Activated CD8-positive, alpha-beta memory T cell treated with anti-CD3 and anti-CD28 coated beads, Interleukin-2, amount 10 ng/mL, durations not matched to agents 7 days and 5 days (primary cell): ENCODE data around the gene C4orf33. TPM values are rescaled to one million over a fixed set of nuclear protein-coding genes. Genes with fewer than 3 reads are reported as not detected.
"Not testable (repeated sequence)": the region's sequence is repeated elsewhere in the genome, so short reads cannot be mapped to it uniquely, and the experiment has no call there.

Experiments
- ATAC-seq: fragments of 150-1000 bp; cut with Tn5 transposase; one replicate; pipeline ENCODE4 v1.10.0; 2021; ENCODE audit warnings: moderate library complexity
- CTCF ChIA-PET: fragments of 350-600 bp; sonication (Branson Sonifier 250); formaldehyde crosslinking; loops from one replicate; lab custom pipeline; 2021; ENCODE audit warnings: antibody characterized with exemption; lab: Charles Lee
- DNase-seq: peaks from one replicate; pipeline ENCODE4 v3.0.0-alpha.2; 2020
- H3K27ac Mint-ChIP-seq: one replicate; pipeline ENCODE4 v1.8.0; 2021; ENCODE audit warnings: mild to moderate bottlenecking, mixed read lengths
- H3K27me3 Mint-ChIP-seq: one replicate; pipeline ENCODE4 v1.8.0; 2021; ENCODE audit warnings: mixed read lengths
- H3K36me3 Mint-ChIP-seq: one replicate; pipeline ENCODE4 v1.8.0; 2021; ENCODE audit warnings: mild to moderate bottlenecking, mixed read lengths
- H3K4me1 Mint-ChIP-seq: one replicate; pipeline ENCODE4 v1.8.0; 2021; ENCODE audit warnings: mixed read lengths
- H3K4me3 Mint-ChIP-seq: one replicate; pipeline ENCODE4 v1.8.0; 2021; ENCODE audit warnings: mild to moderate bottlenecking, moderate library complexity, mixed read lengths
- H3K9me3 Mint-ChIP-seq: one replicate; pipeline ENCODE4 v1.8.0; 2022; ENCODE audit warnings: low read depth, mixed read lengths
- total RNA-seq, 2 experiments: library from RNA; stranded (reverse); gene quantifications; one replicate each; pipeline ENCODE4 v1.2.3, GENCODE V29; 2021

Gene C4orf33, protein sequence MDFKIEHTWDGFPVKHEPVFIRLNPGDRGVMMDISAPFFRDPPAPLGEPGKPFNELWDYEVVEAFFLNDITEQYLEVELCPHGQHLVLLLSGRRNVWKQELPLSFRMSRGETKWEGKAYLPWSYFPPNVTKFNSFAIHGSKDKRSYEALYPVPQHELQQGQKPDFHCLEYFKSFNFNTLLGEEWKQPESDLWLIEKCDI
- 10 to 100 TPM; 21.7 to 30.2 TPM for total RNA-seq

DNA sequence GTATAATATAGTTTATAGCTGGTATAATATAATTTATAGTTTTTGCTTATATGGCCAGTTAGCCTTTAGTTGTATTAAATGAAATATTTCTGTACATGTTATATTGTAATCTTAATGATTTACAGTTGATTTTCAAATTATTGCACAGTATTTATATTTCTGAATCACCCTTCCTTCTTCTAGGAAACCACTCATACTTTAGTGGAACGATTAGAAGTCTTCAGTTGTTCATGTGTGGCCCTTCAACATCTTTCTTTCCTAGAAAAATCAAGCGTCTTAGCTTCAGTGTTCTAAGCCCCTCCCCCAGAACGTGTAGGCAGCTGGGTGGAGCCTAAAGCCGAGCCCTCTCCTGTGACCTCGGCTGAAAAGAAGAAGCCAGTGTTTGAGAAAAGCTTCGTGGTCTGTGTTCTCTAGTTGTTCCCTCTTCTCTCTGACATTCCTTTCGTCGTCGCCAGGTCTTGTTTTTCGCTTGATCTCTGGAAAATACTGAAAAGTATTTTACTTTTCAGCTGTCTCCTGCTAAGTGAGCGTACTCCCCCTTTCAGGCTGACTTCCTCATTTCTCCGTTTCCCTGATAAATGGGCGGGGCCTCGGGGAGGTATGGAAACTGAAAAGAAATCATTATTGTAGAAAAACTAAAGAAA, at the start of gene C4orf33:
TSS of gene C4orf33 (plus strand) at position 342 of the 644 bp plus-strand sequence. CDS start 6,459 bp downstream, outside the sequence.
- Mint-ChIP-seq H3K9me3 (no peaks in the 10 kb centered on the region), H3K27me3 (no peaks in the 10 kb centered on the region), H3K36me3 (peaks cover 5% of the 10 kb centered on the region), H3K4me3 (peak within 1 kb of the TSS; percentile 48), H3K27ac (peak within 1 kb of the TSS; percentile 96), H3K4me1 (peaks cover 34% of the 10 kb centered on the region)
- ATAC-seq (peak; percentile 54), DNase-seq (peak; percentile 90)
- CTCF ChIA-PET: no interaction called here

GRCh38 chr4:129059028-129059427, 36.9 kb upstream of the C4orf33 start:
- DNase-seq (no peak), ATAC-seq (no peak)
- Mint-ChIP-seq H3K4me1 (no peaks in the 10 kb centered on the region), H3K36me3 (peaks cover 78% of the 10 kb centered on the region), H3K27ac (no peak overlapping the region), H3K9me3 (peaks cover 45% of the 10 kb centered on the region), H3K27me3 (no peaks in the 10 kb centered on the region), H3K4me3 (no peak overlapping the region)
- CTCF ChIA-PET: no interaction called here

- no peak overlapping the region for H3K27ac Mint-ChIP-seq
- H3K4me1 Mint-ChIP-seq: no peaks in the 10 kb centered on the region
- peaks cover 70% of the 10 kb centered on the region for H3K36me3 Mint-ChIP-seq
- H3K27me3 Mint-ChIP-seq: no peaks in the 10 kb centered on the region
- DNase-seq: no peak
- no peak overlapping the region for H3K4me3 Mint-ChIP-seq
- no peak for ATAC-seq
- H3K9me3 Mint-ChIP-seq: peaks cover 28% of the 10 kb centered on the region
- CTCF ChIA-PET: no interaction called here
These were observed 33.4 kb upstream of the C4orf33 start for GRCh38 chr4:129062580-129062979.

DNA sequence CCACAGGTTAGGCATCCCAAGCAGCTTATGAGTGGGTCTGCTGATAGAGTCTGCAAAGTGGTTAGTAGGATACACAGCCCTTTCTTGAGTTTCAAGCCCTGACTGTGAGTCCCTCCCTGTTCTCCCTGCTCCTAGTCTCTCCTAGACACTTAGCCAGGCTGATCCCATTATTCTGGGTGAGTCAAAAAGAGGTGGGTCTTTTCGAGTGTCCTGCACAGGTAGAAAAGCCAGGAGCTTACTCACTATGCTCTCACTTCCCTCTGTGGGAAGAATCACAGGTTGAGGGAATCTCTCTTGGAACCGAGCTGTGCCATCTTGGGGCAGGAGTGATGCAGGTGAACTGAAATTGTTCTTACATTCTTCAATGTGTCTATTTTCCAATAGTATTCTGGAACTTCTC, 32.3 kb upstream of the C4orf33 start:
- Mint-ChIP-seq H3K4me3 (no peak overlapping the region), H3K36me3 (peaks cover 74% of the 10 kb centered on the region), H3K4me1 (no peaks in the 10 kb centered on the region), H3K27ac (no peak overlapping the region), H3K9me3 (peaks cover 31% of the 10 kb centered on the region), H3K27me3 (no peaks in the 10 kb centered on the region)
- no peak for DNase-seq
- CTCF ChIA-PET: no interaction called here
- no peak for ATAC-seq

DNA sequence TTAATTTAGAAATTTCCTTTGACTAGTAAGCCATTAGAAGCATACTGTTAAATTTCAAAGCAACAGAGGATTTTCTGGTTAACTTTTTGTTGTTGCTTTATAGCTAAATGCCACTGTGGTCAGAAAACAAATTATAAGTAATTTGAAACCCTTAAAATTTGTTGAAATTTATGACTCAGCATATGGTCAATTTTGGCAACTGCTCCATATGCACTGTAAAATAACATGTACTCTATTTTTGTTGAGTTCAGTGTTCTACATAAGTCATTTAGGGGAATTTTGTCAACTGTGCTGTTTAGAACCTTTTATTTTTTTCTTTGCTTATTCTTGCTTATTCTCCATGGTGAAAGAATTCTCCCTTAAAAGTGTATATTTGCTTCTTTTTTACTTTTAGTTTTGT, 31.2 kb upstream of the C4orf33 start:
- peaks cover 26% of the 10 kb centered on the region for H3K9me3 Mint-ChIP-seq
- no peaks in the 10 kb centered on the region for H3K4me1 Mint-ChIP-seq
- DNase-seq (no peak), ATAC-seq (no peak)
- H3K27me3 Mint-ChIP-seq: no peaks in the 10 kb centered on the region
- H3K4me3 Mint-ChIP-seq: no peak overlapping the region
- no peak overlapping the region for H3K27ac Mint-ChIP-seq
- peaks cover 72% of the 10 kb centered on the region for H3K36me3 Mint-ChIP-seq
- CTCF ChIA-PET: no interaction called here

- H3K4me3 Mint-ChIP-seq, ATAC-seq, H3K4me1 Mint-ChIP-seq, DNase-seq, CTCF ChIA-PET, H3K27me3 Mint-ChIP-seq, H3K27ac Mint-ChIP-seq: not testable (repeated sequence)
- Mint-ChIP-seq H3K36me3 (peaks cover 65% of the 10 kb centered on the region), H3K9me3 (peaks cover 23% of the 10 kb centered on the region)
These were observed 26.4 kb upstream of the C4orf33 start for GRCh38 chr4:129069537-129069936.

GRCh38 chr4:129077326-129077725, 18.6 kb upstream of the C4orf33 start:
- ATAC-seq (no peak), DNase-seq (no peak)
- H3K4me1 Mint-ChIP-seq: peaks cover 2% of the 10 kb centered on the region
- H3K36me3 Mint-ChIP-seq: peaks cover 86% of the 10 kb centered on the region
- no peak overlapping the region for H3K27ac Mint-ChIP-seq
- no peak overlapping the region for H3K4me3 Mint-ChIP-seq
- CTCF ChIA-PET: no interaction called here
- H3K27me3 Mint-ChIP-seq: no peaks in the 10 kb centered on the region
- H3K9me3 Mint-ChIP-seq: peaks cover 30% of the 10 kb centered on the region

DNA sequence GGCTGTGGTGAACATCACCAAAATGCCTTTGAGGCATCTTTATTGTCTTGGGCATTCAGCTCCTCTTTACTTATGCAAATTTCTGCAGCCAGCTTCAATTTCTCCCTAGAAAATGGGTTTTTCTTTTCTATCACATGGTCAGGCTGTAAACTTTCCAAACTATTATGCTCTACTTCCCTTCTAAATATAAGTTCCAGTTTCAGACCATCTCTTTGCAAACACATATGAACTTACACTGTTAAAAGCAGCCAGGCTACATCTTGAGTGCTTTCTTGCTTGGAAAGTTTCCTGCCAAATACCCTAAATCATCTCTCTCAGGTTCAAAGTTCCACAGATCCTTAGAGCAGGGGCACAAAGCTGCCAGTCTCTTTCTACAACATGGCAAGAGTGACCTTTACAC, 15.8 kb upstream of the C4orf33 start:
- ATAC-seq: no peak
- Mint-ChIP-seq H3K36me3 (peaks cover 84% of the 10 kb centered on the region), H3K27ac (no peak overlapping the region), H3K9me3 (peaks cover 20% of the 10 kb centered on the region), H3K4me3 (no peak overlapping the region), H3K4me1 (peaks cover 5% of the 10 kb centered on the region), H3K27me3 (no peaks in the 10 kb centered on the region)
- CTCF ChIA-PET: no interaction called here
- DNase-seq: no peak

- CTCF ChIA-PET: no interaction called here
- Mint-ChIP-seq H3K36me3 (peaks cover 79% of the 10 kb centered on the region), H3K4me3 (no peak overlapping the region), H3K27ac (no peak overlapping the region), H3K27me3 (no peaks in the 10 kb centered on the region), H3K9me3 (peaks cover 21% of the 10 kb centered on the region), H3K4me1 (peaks cover 16% of the 10 kb centered on the region)
- ATAC-seq (no peak), DNase-seq (no peak)
These were observed 13.7 kb upstream of the C4orf33 start for GRCh38 chr4:129082302-129082701.

DNA sequence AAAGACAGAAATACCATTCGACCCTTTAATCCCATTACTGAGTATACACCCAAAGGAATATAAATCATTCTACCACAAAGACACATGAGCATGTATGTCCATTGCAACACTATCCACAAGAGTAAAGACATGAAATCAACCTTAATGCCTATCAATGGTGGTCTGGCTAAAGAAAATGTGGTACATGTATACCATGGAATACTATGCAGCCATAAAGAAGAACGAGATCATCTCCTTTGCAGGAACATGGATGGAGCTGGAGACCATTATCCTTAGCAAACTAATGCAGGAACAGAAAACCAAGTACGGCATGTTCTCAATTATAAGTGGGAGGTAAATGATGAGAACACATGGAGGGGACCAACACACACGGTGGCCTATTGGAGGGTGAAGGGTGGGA, 10.5 kb upstream of the C4orf33 start:
- ATAC-seq (no peak), DNase-seq (no peak)
- H3K4me1 Mint-ChIP-seq: peaks cover 29% of the 10 kb centered on the region
- H3K27me3 Mint-ChIP-seq: no peaks in the 10 kb centered on the region
- CTCF ChIA-PET: no interaction called here
- H3K9me3 Mint-ChIP-seq: peaks cover 11% of the 10 kb centered on the region
- peaks cover 64% of the 10 kb centered on the region for H3K36me3 Mint-ChIP-seq
- no peak overlapping the region for H3K4me3 Mint-ChIP-seq
- no peak overlapping the region for H3K27ac Mint-ChIP-seq

- ATAC-seq (no peak), DNase-seq (no peak)
- peaks cover 5% of the 10 kb centered on the region for H3K9me3 Mint-ChIP-seq
- H3K4me3 Mint-ChIP-seq: no peak overlapping the region
- H3K36me3 Mint-ChIP-seq: peaks cover 45% of the 10 kb centered on the region
- H3K4me1 Mint-ChIP-seq: peaks cover 28% of the 10 kb centered on the region
- H3K27me3 Mint-ChIP-seq: no peaks in the 10 kb centered on the region
- no peak overlapping the region for H3K27ac Mint-ChIP-seq
- CTCF ChIA-PET: no interaction called here
These were observed 8.4 kb upstream of the C4orf33 start for GRCh38 chr4:129087516-129087915.

GRCh38 chr4:129092631-129093190, 3.2 kb upstream of the C4orf33 start:
- peaks cover 39% of the 10 kb centered on the region for H3K4me1 Mint-ChIP-seq
- no peaks in the 10 kb centered on the region for H3K9me3 Mint-ChIP-seq
- no peak overlapping the region for H3K27ac Mint-ChIP-seq
- no peaks in the 10 kb centered on the region for H3K27me3 Mint-ChIP-seq
- no peak for ATAC-seq
- CTCF ChIA-PET: interaction anchor here (1.8 to 2.7 kb wide), 2 partner anchors 229 to 281 kb away, joined by 4 to 13 read pairs; no protein-coding TSS in a partner anchor
- peaks cover 14% of the 10 kb centered on the region for H3K36me3 Mint-ChIP-seq
- H3K4me3 Mint-ChIP-seq: no peak overlapping the region
- DNase-seq: no peak

GRCh38 chr4:129093191-129093920, 2.6 kb upstream of the C4orf33 start, which contains the start of gene SCLT1:
SCLT1 (minus strand) TSS chr4:129093539; CDS start chr4:129093103, 436 bp downstream.
- DNase-seq: peak; percentile 99
- Mint-ChIP-seq H3K36me3 (peaks cover 14% of the 10 kb centered on the region), H3K4me3 (no peak within 1 kb of the TSS), H3K27me3 (no peaks in the 10 kb centered on the region), H3K27ac (peak within 1 kb of the TSS; percentile 96), H3K4me1 (peaks cover 42% of the 10 kb centered on the region), H3K9me3 (no peaks in the 10 kb centered on the region)
- CTCF ChIA-PET: interaction anchor here (1.8 to 2.7 kb wide), 2 partner anchors 230 to 281 kb away, joined by 4 to 13 read pairs; no protein-coding TSS in a partner anchor
- ATAC-seq: peak; percentile 94
